ENCODE measurements around the gene TCTN1. TPM values are rescaled to one million over a fixed set of nuclear protein-coding genes. Genes with fewer than 3 reads are reported as not detected.

Gene TCTN1
- total RNA-seq, 4 donors from 2014 or later = 98.8 to 204 (median 125) TPM

DNA sequence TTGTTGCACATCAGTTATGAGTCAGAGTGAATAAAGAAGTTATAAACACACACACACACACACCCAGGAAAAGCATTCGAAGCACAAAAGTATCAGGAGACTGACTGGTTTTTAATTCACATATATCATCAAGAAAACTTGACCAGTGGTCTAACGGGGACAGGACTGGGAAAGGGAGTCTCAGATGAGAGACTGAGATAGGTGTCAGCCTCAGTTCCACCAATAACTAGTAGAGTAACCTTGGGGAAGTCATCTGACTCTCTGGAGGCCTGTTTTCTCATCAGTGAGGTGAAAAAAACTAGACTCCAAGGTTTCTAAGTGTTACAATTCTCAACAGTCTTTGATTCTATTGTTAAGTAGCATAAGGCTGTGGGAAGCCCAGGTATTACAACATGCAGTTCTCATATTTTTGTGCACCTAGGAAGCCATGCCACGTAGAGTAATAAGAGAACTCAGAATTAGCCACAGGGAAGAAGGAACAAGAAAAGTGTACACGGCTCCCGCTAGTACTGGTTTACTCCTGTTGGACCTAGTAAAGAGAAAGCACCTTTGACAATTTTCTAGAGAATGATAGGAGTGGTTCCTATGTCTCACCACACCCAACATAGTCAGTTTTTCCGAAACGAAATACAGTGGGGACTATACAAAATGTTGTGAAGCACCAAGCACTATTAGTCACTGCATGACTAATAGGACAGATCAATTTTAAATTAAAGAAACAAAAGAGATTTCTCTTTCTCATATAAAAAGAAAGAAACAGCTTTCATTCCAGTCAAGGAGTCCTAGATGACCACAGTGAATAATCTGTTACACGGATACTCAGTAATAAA, 35.9 kb upstream of the TCTN1 start:
- TF ChIP-seq, protein P1, sequence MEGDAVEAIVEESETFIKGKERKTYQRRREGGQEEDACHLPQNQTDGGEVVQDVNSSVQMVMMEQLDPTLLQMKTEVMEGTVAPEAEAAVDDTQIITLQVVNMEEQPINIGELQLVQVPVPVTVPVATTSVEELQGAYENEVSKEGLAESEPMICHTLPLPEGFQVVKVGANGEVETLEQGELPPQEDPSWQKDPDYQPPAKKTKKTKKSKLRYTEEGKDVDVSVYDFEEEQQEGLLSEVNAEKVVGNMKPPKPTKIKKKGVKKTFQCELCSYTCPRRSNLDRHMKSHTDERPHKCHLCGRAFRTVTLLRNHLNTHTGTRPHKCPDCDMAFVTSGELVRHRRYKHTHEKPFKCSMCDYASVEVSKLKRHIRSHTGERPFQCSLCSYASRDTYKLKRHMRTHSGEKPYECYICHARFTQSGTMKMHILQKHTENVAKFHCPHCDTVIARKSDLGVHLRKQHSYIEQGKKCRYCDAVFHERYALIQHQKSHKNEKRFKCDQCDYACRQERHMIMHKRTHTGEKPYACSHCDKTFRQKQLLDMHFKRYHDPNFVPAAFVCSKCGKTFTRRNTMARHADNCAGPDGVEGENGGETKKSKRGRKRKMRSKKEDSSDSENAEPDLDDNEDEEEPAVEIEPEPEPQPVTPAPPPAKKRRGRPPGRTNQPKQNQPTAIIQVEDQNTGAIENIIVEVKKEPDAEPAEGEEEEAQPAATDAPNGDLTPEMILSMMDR (IDR thresholded peaks at IDR 0.05) = no peak
- no peak for TF ChIP-seq POLR2A (IDR thresholded peaks at IDR 0.05)
- H3K4me3 ChIP-seq (replicated peaks in 1 of 3) = no peak overlapping the region
- H3K9me3 ChIP-seq = no peaks in the 10 kb centered on the region
- intact Hi-C loops (cut with DNase I) = no loop called here
- peaks cover 28 to 44% of the 10 kb centered on the region in 2 donors for H3K4me1 ChIP-seq
- no peaks in the 10 kb centered on the region for H3K36me3 ChIP-seq
- H3K27me3 ChIP-seq = no peaks in the 10 kb centered on the region
- WGBS, 2 donors = 59 to 72% methylated on average over 8 of the region's 8 CpGs
- H3K27ac ChIP-seq = peak overlapping the region in 2 of 3 donors; percentile 34 to 45
- DNase-seq = no peak

DNA sequence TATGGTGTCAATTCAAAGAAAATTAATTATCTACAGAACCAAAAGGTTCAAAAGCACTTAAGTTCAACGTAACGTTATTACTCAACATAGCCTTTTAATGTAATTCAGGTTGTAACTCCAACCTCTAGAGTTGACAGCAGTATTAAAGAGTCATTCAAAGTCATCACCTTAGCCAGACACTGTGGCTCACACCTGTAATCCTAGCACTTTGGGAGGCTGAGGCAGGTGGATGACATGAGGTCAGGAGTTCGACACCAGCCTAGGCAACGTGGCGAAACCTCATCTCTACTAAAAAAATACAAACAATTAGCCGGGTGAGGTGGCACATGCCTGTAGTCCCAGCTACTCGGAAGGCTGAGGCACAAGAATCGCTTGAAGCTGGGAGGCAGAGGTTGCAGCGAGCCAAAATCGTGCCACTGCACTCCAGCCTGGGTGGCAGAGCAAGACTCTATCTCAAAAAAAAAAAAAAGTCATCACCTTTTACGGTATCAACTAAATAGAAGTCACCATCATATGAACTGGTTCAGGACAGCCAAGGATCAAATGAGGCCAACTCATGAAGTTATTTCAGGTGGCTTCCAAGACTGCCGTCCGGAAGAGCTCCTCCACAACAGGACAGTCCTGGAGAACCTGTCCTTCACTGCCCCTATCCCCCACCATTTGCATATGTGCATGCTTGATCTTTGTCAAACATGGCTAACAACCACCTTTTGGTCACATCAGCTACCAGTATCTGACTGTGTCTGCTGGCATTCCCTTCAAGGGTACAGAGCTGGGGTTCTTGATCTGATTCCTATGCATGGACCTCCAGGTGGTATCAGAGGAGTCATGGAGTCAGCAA, 35.0 kb upstream of the TCTN1 start:
- no peaks in the 10 kb centered on the region for H3K9me3 ChIP-seq
- DNase-seq = no peak
- WGBS, 2 donors = 90 to 93% methylated on average over 13 of the region's 13 CpGs
- H3K36me3 ChIP-seq = no peaks in the 10 kb centered on the region
- H3K4me3 ChIP-seq (replicated peaks in 1 of 3) = no peak overlapping the region
- no peaks in the 10 kb centered on the region for H3K27me3 ChIP-seq
- TF ChIP-seq, protein P1 (IDR thresholded peaks at IDR 0.05) = no peak
- no peak for TF ChIP-seq POLR2A (IDR thresholded peaks at IDR 0.05)
- peaks cover 32 to 49% of the 10 kb centered on the region in 2 donors for H3K4me1 ChIP-seq
- peak overlapping the region in 1 of 3 donors; percentile 34 for H3K27ac ChIP-seq
- intact Hi-C loops (cut with DNase I) = no loop called here

DNA sequence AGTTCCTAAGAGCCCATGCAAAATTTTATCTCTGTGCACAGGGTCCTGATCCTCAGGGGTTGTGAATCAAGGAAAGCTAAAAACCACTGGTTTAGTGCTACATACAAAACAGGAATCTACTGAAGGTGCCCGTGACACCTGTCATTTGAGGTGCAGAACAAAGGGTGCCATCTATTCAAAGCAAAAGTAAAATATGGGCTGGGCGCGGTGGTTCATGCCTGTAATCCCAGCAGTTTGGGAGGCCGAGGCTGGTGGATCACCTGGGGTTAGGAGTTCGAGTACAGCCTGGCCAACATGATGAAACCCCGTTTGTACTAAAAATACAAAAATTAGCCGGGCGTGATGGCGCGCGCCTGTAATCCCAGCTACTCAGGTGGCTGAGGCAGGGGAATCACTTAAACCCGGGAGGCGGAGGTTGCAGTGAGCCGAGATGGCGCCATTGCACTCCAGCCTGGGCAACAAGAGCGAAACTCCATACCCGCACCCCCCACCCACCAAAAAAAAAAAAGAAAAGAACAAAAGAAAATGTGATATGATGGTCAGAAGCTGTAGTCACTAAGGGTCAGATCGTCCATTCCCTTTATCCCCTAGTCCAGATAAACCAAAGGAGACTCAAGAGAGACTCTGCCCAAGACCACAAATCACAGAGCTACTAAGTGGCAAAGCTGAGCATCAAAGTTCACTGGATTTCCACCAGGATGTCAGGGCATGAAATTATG, 34.2 kb upstream of the TCTN1 start:
- H3K9me3 ChIP-seq = no peaks in the 10 kb centered on the region
- H3K27me3 ChIP-seq = no peaks in the 10 kb centered on the region
- no peak overlapping the region for H3K4me3 ChIP-seq (replicated peaks in 1 of 3)
- no peak for TF ChIP-seq POLR2A (IDR thresholded peaks at IDR 0.05)
- TF ChIP-seq, protein P1 (IDR thresholded peaks at IDR 0.05) = no peak
- no peaks in the 10 kb centered on the region for H3K36me3 ChIP-seq
- peaks cover 39 to 56% of the 10 kb centered on the region in 2 donors for H3K4me1 ChIP-seq
- 93 to 95% methylated on average over 18 of the region's 18 CpGs for WGBS, 2 donors
- intact Hi-C loops (cut with DNase I) = no loop called here
- DNase-seq = no peak
- H3K27ac ChIP-seq = no peak overlapping the region

DNA sequence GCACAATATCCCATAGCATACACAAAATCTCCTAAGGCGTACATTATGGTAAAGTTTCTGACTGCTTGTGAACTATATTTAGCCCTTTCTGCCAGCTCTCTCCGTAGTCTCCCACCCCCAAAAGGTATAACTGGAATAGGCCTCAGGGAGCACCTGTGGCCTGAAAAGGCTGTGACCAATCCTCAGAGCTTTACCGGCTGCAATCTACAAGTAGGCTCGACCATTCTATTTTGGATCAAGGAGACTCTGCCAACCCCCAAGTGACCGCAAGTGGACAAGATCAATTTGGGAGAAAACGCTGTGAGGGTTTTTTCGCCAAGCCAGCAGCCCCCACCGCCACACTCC, 32.0 kb upstream of the TCTN1 start:
- no peaks in the 10 kb centered on the region for H3K27me3 ChIP-seq
- TF ChIP-seq, protein P1 (IDR thresholded peaks at IDR 0.05) = no peak
- no peak for TF ChIP-seq POLR2A (IDR thresholded peaks at IDR 0.05)
- H3K36me3 ChIP-seq = no peaks in the 10 kb centered on the region
- no peak for DNase-seq
- no peaks in the 10 kb centered on the region for H3K9me3 ChIP-seq
- peak overlapping the region; percentile 57 to 81 (median 70) for H3K4me3 ChIP-seq (replicated peaks in 1 of 3)
- peaks cover 61 to 76% of the 10 kb centered on the region in 2 donors for H3K4me1 ChIP-seq
- intact Hi-C loops (cut with DNase I) = no loop called here
- 5 to 9% methylated on average over 6 to 8 of the region's 8 CpGs for WGBS, 2 donors
- peak overlapping the region; percentile 77 to 93 (median 93) for H3K27ac ChIP-seq

All from thyroid gland (tissue), 4 donors.